ENCODE results near the gene DGUOK. TPM values are rescaled to one million over a fixed set of nuclear protein-coding genes. Genes with fewer than 3 reads are reported as not detected.
A peak's percentile ranks its signal among the peaks of the same experiment; 100 is the strongest.

DGUOK gene
- total RNA-seq, 2 experiments from 2014 or later: 64.1 to 72.3 TPM

DNA sequence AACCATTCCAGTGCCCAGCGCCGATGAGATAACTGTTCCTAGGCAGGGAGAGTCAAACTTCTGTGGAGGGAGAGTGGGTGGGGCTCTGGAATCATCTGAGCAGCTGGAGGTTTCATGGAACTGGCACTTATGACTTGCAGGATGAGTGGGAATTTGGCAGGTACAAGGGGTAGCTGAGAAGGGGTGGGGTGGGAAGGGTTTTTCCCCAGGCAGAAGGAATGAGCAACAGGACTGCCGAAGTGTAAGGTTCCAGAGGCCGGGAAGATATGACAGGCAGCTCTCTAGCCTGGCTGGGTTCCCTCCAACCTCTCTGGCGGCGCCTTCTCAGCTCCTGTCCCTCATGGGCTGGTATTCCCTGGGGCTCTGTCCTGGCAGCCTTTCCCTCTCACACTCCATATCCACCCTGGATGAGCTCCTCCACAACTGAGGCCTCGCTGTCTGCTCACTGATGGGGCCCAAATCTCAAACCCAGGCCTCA is 55.5 kb downstream of the DGUOK start:
- Mint-ChIP-seq H3K27me3 (peaks cover 11% of the 10 kb centered on the region), H3K4me3 (no peak overlapping the region), H3K9me3 (no peaks in the 10 kb centered on the region), H3K36me3 (ENCODE audit: low read depth) (peaks cover 11% of the 10 kb centered on the region), H3K27ac (no peak overlapping the region), H3K4me1 (peaks cover 74% of the 10 kb centered on the region)
- POLR2A ChIA-PET: no interaction called here
- DNase-seq: no peak
- CTCF ChIA-PET: interaction anchor here (1.3 to 1.6 kb wide), 3 partner anchors 11 to 17 kb away, joined by 3 read pairs; no protein-coding TSS in a partner anchor

DNA sequence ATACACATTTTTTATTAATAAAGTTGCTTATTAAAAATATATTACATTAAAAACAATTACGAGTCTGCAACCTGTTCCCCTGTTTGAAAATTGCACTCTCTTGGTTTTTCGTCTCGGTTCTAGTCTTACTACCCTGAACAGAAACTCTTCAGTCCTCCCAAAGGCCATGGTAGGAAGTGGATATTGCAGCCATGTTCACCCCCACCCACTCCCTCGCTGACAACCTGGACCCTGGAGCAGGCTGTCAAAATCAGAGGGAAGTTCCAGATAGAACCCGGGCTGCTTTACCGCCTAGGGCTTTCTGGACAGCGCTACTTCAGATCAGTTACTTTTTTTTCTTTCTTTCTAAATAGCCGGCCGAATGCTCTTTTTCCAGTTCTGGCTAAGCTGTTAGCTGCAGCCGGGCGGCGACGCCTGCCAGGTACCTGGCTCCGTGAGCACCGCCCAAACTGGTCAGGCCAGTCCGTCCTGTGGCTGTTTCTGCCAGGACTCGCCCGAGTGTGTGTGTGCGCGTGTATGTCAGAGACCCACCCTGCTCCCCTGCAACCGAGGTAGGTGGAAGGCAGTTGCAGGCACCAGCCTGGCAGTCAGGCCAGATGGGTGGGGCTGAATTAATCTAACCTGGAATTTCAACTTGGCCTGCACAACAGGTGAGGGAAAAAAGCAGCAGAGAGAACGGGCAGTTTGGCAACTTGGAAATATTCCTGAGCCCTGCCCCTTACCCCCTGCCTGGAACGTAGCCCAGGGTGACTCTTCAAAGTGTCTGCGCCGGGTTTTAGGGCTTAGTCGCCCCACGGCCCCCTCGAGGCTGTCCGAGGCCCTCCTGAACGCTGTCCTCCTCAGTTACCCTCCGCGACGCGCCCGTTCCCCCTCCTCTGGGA is 56.9 kb downstream of the DGUOK start:
- peaks cover 11% of the 10 kb centered on the region for H3K27me3 Mint-ChIP-seq
- H3K9me3 Mint-ChIP-seq: no peaks in the 10 kb centered on the region
- peak overlapping the region; percentile 73 for H3K4me3 Mint-ChIP-seq
- peaks cover 19% of the 10 kb centered on the region for H3K36me3 Mint-ChIP-seq (ENCODE audit: low read depth)
- H3K4me1 Mint-ChIP-seq: peaks cover 79% of the 10 kb centered on the region
- POLR2A ChIA-PET: no interaction called here
- H3K27ac Mint-ChIP-seq: peak overlapping the region; percentile 87
- CTCF ChIA-PET: interaction anchor here (1.3 to 1.6 kb wide), 3 partner anchors 12 to 18 kb away, joined by 3 read pairs; no protein-coding TSS in a partner anchor
- no peak for DNase-seq

DNA sequence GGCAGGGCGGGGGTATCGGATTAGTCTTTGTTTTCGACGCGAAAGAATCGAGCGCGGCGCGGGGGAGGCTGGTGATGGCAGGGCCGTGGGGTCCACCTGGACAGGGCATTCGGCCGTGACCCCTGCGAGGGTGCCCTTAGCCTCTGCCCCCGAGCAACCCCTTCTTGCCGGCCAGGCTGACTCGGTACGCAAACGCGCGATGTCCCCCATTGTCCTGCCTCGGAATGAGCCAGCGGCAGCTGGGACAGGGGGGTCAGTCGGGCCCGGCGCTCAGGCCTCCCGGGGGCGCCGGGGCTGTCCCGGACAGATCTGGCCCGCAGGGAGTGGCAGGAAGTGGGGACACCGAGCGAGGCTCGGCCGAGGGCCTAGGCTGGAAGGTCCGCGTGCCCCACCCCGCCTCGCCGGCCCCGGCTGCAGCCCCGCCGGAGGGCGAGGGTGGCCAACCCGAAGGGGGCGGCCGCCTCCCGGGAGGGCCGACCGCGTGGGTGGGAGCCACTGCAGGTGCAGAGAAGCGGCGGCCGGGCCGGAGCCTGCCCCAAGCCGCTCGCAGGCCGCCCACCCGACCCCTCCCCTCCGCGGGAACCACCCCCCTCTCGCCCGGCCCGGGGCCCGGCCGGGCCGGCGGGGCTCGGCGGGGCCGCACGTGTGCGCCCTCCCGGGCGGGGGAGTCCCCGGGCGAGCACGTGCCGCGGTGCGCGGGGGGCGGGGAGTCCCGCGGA is 57.7 kb downstream of the DGUOK start, which contains the start of gene TET3:
Gene TET3 (plus strand): TSS at position 708 of the 719 bp plus-strand sequence. CDS start 1,494 bp downstream, outside the sequence.
- peaks cover 11% of the 10 kb centered on the region for H3K27me3 Mint-ChIP-seq
- peaks cover 78% of the 10 kb centered on the region for H3K4me1 Mint-ChIP-seq
- POLR2A ChIA-PET: no interaction called here
- DNase-seq: peak; percentile 62
- H3K4me3 Mint-ChIP-seq: peak within 1 kb of the TSS; percentile 76
- peak within 1 kb of the TSS; percentile 89 for H3K27ac Mint-ChIP-seq
- peaks cover 24% of the 10 kb centered on the region for H3K36me3 Mint-ChIP-seq (ENCODE audit: low read depth)
- H3K9me3 Mint-ChIP-seq: no peaks in the 10 kb centered on the region
- CTCF ChIA-PET: interaction anchor here (1.5 kb wide), 1 partner anchor 46 kb away, joined by 3 read pairs; no protein-coding TSS in a partner anchor

DNA sequence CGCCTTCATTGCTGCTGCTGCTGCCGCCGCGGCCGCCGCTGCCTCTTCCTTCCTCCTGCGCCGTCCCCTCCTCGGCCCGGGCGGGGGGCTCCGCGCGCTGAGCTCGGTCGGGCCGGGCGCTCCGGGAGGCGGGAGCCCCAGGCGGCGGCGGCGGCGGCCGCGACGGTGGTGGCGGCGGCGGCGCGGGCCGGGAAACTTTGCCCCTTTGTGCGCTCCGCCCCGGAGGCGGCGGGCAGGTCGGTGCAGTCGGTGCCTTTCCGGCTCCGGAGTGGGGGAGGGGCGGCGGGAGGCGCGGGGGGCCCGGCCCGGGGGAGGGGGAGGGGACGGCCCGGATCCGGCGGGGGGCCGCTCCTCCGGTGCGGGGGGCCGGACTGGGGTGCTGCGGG is 58.2 kb downstream of the DGUOK start:
- H3K27ac Mint-ChIP-seq: no peak overlapping the region
- peaks cover 30% of the 10 kb centered on the region for H3K36me3 Mint-ChIP-seq (ENCODE audit: low read depth)
- H3K27me3 Mint-ChIP-seq: peaks cover 11% of the 10 kb centered on the region
- no peaks in the 10 kb centered on the region for H3K9me3 Mint-ChIP-seq
- peak; percentile 64 for DNase-seq
- no peak overlapping the region for H3K4me3 Mint-ChIP-seq
- ChIA-PET POLR2A (no interaction called here), CTCF (interaction anchor here (1.5 kb wide), 1 partner anchor 47 kb away, joined by 3 read pairs; no protein-coding TSS in a partner anchor)
- H3K4me1 Mint-ChIP-seq: peaks cover 78% of the 10 kb centered on the region

DNA sequence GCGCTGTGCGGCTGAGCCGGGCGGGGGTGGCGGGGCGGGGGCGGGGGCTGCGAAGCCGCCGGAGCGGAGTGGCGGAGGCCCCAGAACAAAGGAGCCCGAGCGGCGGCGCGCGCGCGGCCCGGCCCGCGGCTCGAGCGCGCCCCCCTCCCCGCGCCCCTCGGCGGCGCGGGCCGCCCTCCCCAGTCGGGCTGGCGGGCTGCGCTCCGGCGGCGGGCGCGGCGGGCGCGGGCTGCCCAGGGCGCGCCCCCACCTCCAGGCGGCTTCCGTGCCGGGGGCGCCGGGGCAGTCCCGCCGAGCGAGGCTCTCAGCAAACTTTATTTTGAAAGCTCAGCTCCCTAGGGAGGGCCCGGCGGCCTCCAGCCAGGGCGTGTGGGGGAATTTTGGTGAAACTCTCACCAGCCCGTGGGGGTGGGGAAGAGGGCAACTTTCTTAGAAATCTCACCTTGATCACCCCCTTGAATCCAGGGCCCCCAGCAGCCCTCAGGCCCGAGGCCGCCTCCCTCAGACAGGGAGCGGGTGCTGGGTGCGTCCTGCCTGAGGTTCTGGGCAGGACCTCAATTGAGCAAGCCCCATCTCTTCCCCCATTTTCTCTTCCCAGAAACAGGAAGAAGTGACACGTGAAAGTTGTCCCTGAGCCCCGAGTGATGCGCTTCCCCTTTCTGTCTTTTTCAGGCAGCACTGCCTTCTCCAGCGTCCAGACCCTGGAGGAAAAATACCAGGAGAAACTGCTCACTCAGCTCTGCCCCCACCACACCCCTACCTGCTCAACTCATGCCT is 58.8 kb downstream of the DGUOK start:
- peaks cover 76% of the 10 kb centered on the region for H3K4me1 Mint-ChIP-seq

DNA sequence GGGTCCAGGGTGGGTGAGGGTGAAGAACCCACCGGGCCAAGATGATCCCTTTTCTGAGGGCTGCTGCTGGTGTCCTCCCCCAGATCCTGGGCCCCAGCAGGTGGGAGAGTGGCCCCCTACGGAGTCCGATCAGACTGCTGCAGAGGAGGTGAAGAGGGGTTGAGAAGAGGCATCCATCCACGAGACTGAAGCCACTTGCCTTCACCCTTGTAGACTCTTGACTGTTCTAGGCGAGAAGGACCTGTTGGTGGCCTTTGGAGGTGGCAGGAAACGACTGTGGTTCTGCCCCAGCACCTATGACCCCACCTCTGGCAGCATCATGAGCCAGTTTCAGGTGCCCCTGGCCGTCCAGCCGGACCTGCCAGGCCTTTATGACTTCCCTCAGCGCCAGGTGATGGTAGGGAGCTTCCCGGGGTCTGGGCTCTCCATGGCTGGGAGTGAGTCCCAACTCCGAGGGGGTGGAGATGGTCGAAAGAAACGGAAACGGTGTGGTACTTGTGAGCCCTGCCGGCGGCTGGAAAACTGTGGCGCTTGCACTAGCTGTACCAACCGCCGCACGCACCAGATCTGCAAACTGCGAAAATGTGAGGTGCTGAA is 59.5 kb downstream of the DGUOK start:
- peaks cover 7% of the 10 kb centered on the region for H3K9me3 Mint-ChIP-seq
- DNase-seq: peak; percentile 47

More for the DNA sequence above, 58.8 kb downstream of the DGUOK start:
- peak; percentile 39 for DNase-seq
- Mint-ChIP-seq H3K27me3 (peaks cover 11% of the 10 kb centered on the region), H3K36me3 (ENCODE audit: low read depth) (peaks cover 36% of the 10 kb centered on the region), H3K4me3 (peak overlapping the region; percentile 76), H3K9me3 (peaks cover 4% of the 10 kb centered on the region), H3K27ac (peak overlapping the region; percentile 89)
- POLR2A ChIA-PET: no interaction called here
- CTCF ChIA-PET: interaction anchor here (0.7 to 1.5 kb wide), 2 partner anchors 14 to 48 kb away, joined by 3 read pairs; no protein-coding TSS in a partner anchor

DNA sequence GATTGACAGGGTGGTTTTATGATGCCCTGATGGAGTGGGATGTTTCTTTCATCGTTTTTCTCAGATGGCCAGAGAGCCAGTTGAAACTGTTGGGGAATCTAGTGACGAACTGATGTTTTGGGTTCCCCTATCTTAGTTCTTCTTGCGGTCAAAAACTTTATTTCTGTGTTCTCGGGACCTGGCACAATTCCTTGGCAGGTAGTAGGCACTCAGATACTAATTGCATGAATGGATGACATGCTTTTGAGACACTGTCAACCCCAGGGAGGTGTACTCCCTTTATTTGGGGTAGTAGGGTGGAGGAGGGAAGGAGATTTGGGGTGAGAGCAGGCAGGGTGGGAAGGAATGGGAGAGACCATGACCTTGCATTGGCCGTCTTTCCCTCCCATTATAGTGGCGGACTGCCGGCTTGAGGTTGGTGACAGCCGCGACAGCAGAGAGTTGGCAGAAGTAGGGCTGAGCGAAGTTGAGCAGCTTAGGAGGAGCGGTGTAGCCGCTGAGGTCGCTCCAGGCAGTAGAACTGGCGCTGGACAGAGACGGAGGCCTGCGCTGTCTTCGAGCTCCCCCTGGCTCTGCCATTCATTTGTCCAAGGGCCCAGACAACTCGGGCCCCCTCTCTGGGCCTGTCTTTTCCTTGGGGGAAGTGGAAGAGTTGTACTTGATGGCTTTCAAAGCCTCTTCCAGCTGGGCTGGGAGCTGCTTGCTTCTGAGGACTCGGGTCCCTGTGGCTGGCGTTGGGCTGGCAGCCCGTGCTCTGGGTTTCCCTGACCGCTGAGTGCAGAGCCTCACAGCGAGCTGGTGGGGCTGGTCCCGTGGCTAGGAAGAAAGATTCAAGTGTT is 60.6 kb downstream of the DGUOK start:
- H3K4me3 Mint-ChIP-seq: peak overlapping the region; percentile 76
- CTCF ChIA-PET: interaction anchor here (0.6 to 2.0 kb wide), 11 partner anchors 9 to 667 kb away, joined by 3 to 9 read pairs (median 3); partner anchors contain the start of gene SEMA4F
- DNase-seq: peak; percentile 47
- peaks cover 11% of the 10 kb centered on the region for H3K9me3 Mint-ChIP-seq
- peaks cover 66% of the 10 kb centered on the region for H3K4me1 Mint-ChIP-seq
- H3K36me3 Mint-ChIP-seq (ENCODE audit: low read depth): peaks cover 51% of the 10 kb centered on the region
- H3K27ac Mint-ChIP-seq: peak overlapping the region; percentile 89
- POLR2A ChIA-PET: interaction anchor here (0.6 to 1.1 kb wide), 2 partner anchors 45 to 133 kb away, joined by 4 read pairs; no protein-coding TSS in a partner anchor
- H3K27me3 Mint-ChIP-seq: peaks cover 8% of the 10 kb centered on the region

More for the DNA sequence above, 59.5 kb downstream of the DGUOK start:
- Mint-ChIP-seq H3K27me3 (peaks cover 11% of the 10 kb centered on the region), H3K4me1 (peaks cover 72% of the 10 kb centered on the region), H3K27ac (peak overlapping the region; percentile 89), H3K36me3 (ENCODE audit: low read depth) (peaks cover 41% of the 10 kb centered on the region), H3K4me3 (peak overlapping the region; percentile 76)
- ChIA-PET POLR2A (no interaction called here), CTCF (interaction anchor here (0.6 to 2.0 kb wide), 6 partner anchors 10 to 668 kb away, joined by 3 to 9 read pairs (median 4); partner anchors contain the start of gene SEMA4F)

DNA sequence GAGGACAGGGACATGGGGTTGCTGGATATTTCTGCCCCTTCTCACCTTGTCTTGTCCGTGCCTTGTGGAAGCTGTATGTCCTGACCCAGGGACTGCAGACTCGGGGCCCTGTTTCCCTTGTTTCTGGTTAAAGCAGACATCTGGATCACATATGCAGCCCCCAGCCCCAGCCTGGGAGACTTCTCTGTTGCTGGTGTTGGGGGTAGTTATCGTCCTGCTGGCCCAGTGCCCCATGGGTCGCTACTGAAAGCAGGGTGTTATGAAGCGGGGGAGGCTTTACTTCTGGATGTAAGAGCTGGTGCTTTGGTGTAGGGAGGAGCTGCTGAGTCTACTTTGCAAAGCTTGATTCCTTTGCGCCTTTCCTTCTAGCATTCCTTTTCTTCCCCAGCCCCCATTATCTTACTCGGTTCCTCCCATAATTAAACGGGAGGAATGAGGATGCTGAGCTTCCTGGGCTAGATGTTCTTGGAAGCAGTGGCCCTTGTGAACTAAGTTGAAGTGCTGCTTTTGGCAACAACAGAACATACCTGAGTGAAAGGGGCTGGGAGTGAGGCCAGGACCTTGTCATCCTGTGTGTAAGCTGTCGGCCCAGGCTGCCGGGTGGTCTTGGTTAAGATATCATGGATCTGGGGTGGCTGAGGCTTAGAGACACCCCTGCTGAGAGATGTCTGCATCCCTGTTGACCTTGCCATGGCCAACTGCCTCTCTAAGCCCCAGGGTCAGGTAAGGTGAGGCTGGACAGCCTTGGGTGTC is 61.4 kb downstream of the DGUOK start:
- DNase-seq: no peak
- Mint-ChIP-seq H3K27me3 (peaks cover 6% of the 10 kb centered on the region), H3K9me3 (peaks cover 11% of the 10 kb centered on the region), H3K4me1 (peaks cover 66% of the 10 kb centered on the region), H3K27ac (no peak overlapping the region), H3K36me3 (ENCODE audit: low read depth) (peaks cover 59% of the 10 kb centered on the region), H3K4me3 (peak overlapping the region; percentile 76)
- ChIA-PET CTCF (interaction anchor here (0.9 to 2.0 kb wide), 7 partner anchors 8 to 85 kb away, joined by 3 to 9 read pairs (median 3); no protein-coding TSS in a partner anchor), POLR2A (interaction anchor here (1.1 kb wide), 1 partner anchor 132 kb away, joined by 4 read pairs; no protein-coding TSS in a partner anchor)

DNA sequence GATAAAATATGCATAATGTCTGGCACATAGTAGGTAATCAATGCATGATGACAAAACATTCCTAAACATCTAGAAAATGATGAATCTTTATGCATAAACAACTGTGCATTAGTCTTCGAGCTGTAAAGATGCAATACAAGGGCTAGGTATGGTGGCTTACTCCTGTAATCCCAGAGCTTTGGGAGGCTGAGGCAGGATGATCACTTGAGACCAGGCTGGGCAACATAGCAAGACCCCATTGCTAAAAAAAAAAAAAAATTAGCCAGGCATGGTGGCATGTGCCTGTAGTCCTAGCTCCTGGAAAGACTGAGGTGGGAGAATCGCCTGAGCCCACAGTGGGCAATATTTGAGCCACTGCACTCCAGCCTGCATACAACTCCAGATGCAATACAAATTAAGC is 63.3 kb downstream of the DGUOK start:
- H3K36me3 Mint-ChIP-seq (ENCODE audit: low read depth): peaks cover 60% of the 10 kb centered on the region
- no peak overlapping the region for H3K4me3 Mint-ChIP-seq
- H3K27ac Mint-ChIP-seq: no peak overlapping the region
- DNase-seq: no peak
- no peaks in the 10 kb centered on the region for H3K27me3 Mint-ChIP-seq
- peaks cover 69% of the 10 kb centered on the region for H3K4me1 Mint-ChIP-seq
- peaks cover 11% of the 10 kb centered on the region for H3K9me3 Mint-ChIP-seq
- CTCF ChIA-PET: no interaction called here
- POLR2A ChIA-PET: no interaction called here

DNA sequence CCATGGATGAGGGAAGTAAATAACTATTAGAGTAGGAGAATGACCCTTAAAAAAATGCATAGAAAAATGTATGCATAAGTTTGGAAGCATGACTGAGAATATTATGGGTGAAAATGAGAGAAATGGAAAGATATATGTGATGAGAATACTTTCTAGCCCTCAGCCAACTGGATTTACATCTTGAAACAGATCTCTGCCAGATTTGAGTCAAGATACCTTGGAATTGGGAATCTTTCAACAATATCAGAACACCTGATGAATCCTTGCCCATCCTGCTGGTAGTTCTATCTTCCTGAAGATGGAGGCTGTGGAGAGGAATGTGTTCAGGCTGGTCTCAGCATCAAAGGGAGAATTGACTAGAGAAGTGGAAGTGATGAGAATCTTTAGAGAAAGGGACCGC is 63.9 kb downstream of the DGUOK start:
- DNase-seq: no peak
- ChIA-PET CTCF (no interaction called here), POLR2A (no interaction called here)
- Mint-ChIP-seq H3K4me1 (peaks cover 71% of the 10 kb centered on the region), H3K36me3 (ENCODE audit: low read depth) (peaks cover 60% of the 10 kb centered on the region), H3K27me3 (no peaks in the 10 kb centered on the region), H3K9me3 (peaks cover 11% of the 10 kb centered on the region), H3K4me3 (no peak overlapping the region), H3K27ac (no peak overlapping the region)

Measured in activated CD4-positive, alpha-beta T cell treated with anti-CD3 and anti-CD28 coated beads, Interleukin-2, amount 10 ng/mL, durations not matched to agents 7 days and 5 days (primary cell).